Type B pancreatic cell (in vitro differentiated cells): ENCODE results near the gene WDR11. TPM values are rescaled to one million over a fixed set of nuclear protein-coding genes. Genes with fewer than 3 reads are reported as not detected.

Experiments
- DNase-seq: peaks from one replicate; pipeline ENCODE4 v3.0.0; 2021; ENCODE audit warnings: mixed read lengths; ENCODE audit not compliant: unreplicated experiment; ENCODE audit errors: extremely low spot score
- H3K27ac Mint-ChIP-seq: 2 replicates; pipeline ENCODE4 v1.8.0; 2021; ENCODE audit warnings: mild to moderate bottlenecking, mixed read lengths
- H3K27me3 Mint-ChIP-seq: 2 replicates; pipeline ENCODE4 v1.8.0; 2021; ENCODE audit warnings: mixed read lengths
- H3K36me3 Mint-ChIP-seq: 2 replicates; pipeline ENCODE4 v1.8.0; 2021; ENCODE audit warnings: mixed read lengths
- H3K4me1 Mint-ChIP-seq: one replicate; pipeline ENCODE4 v1.8.0; 2021; ENCODE audit warnings: mixed read lengths; ENCODE audit not compliant: unreplicated experiment
- H3K4me3 Mint-ChIP-seq: 2 replicates; pipeline ENCODE4 v1.8.0; 2021; ENCODE audit warnings: mild to moderate bottlenecking, mixed read lengths
- H3K9me3 Mint-ChIP-seq: 2 replicates; pipeline ENCODE4 v1.8.0; 2021; ENCODE audit warnings: mixed read lengths
- total RNA-seq: library from RNA; stranded (reverse); gene quantifications from 2 replicates; pipeline ENCODE4 v1.2.1, GENCODE V29; 2021; ENCODE audit warnings: low replicate concordance
- TF ChIP-seq, protein P1 (sequence below): fragments of 200-600 bp; sonication (generic); conservative IDR thresholded peaks from 2 replicates; pipeline ENCODE4 v1.5.0; 2021; ENCODE audit warnings: antibody characterized with exemption, mild to moderate bottlenecking

The WDR11 gene
- total RNA-seq, 1 donor from 2014 or later, result 65.5 TPM

DNA sequence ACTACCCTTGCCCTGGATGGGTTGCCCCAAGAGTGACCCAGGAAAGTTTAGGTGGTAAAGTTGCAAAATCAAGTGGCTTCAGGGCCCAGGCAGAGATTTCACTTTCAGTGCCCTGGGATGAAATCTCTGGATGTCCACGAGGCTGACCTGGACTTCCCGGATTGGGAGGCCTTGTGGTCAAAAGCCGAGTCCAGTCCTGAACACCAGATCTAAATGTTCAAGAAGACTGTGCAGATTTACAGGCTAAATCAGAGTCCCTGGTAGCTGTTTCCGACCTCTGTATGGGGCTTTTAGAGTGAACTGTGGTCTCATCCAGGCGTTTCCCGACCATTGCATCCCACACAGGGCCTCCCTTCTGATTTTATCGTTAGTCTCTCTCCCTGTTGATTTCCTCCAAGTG, 95.3 kb downstream of the WDR11 start:
- Mint-ChIP-seq H3K27me3 (peaks cover 7% of the 10 kb centered on the region), H3K27ac (no peak overlapping the region), H3K36me3 (peaks cover 4% of the 10 kb centered on the region), H3K9me3 (no peaks in the 10 kb centered on the region), H3K4me1 (peaks cover 25% of the 10 kb centered on the region), H3K4me3 (no peak overlapping the region)
- TF ChIP-seq, protein P1, sequence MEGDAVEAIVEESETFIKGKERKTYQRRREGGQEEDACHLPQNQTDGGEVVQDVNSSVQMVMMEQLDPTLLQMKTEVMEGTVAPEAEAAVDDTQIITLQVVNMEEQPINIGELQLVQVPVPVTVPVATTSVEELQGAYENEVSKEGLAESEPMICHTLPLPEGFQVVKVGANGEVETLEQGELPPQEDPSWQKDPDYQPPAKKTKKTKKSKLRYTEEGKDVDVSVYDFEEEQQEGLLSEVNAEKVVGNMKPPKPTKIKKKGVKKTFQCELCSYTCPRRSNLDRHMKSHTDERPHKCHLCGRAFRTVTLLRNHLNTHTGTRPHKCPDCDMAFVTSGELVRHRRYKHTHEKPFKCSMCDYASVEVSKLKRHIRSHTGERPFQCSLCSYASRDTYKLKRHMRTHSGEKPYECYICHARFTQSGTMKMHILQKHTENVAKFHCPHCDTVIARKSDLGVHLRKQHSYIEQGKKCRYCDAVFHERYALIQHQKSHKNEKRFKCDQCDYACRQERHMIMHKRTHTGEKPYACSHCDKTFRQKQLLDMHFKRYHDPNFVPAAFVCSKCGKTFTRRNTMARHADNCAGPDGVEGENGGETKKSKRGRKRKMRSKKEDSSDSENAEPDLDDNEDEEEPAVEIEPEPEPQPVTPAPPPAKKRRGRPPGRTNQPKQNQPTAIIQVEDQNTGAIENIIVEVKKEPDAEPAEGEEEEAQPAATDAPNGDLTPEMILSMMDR, result no peak
- DNase-seq, result no peak

DNA sequence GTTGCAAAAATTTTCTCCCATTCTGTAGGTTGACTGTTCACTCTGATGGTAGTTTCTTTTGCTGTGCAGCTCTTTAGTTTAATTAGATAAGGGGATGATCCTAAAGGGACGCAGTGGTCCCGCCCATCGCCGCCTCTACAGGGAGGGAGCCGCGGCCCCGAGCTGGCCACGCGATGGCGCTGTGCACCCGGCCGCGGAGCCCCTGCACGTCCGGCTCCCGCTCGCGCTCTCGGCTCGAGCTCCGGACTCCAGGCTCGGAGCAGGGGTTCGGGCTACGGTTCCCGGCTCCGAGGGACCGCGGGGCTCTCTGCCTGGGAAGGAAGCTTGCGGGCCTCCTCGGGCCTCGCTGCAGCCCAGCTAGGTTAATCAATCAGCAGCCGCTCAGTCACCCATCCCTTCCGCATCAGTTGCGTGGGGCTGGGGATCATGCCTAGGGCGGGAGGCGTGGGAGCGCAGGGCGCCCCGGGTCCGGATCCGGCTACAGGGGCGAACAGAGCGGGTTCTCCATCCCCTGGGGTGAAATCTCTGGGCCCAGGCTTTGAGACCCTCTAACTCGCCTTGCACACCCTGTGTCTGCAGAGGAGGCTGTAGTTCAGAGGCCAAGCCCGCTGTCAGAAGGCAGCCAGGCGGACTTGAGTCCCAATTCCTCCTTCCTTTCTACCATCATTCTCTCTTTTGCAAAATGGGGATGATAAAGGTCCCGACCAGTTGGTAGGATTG, 97.9 kb downstream of the WDR11 start:
- H3K4me1 Mint-ChIP-seq, result peaks cover 18% of the 10 kb centered on the region
- TF ChIP-seq, protein P1, result peak; percentile 98
- peaks cover 2% of the 10 kb centered on the region for H3K9me3 Mint-ChIP-seq
- H3K27me3 Mint-ChIP-seq, result peaks cover 4% of the 10 kb centered on the region
- DNase-seq, result peak; percentile 90
- H3K36me3 Mint-ChIP-seq, result peaks cover 13% of the 10 kb centered on the region
- peak overlapping the region; percentile 74 for H3K4me3 Mint-ChIP-seq
- peak overlapping the region; percentile 34 for H3K27ac Mint-ChIP-seq

DNA sequence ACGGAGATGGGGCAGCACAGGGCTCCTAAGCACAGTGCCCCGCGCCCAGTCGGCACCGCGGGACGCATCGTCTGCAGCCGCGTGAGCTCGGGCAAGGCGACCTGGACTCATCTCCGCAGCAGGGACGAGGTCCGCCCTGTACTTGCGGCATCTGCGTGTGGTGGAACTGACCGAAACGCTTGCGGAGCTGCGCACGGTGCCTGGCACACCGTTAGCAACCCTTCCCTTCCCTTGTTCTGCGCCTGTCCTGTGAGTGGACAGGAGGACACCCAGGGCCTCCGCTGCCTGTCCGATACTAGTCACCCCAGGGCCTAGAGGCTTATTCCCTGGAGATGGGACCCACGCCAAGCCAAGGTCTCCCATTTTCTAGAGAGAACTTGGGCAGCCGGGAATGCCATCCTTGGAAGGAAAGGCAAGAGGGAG, 98.5 kb downstream of the WDR11 start:
- TF ChIP-seq, protein P1, result no peak
- Mint-ChIP-seq H3K4me3 (peak overlapping the region; percentile 74), H3K36me3 (peaks cover 16% of the 10 kb centered on the region), H3K27ac (peak overlapping the region; percentile 22), H3K9me3 (peaks cover 7% of the 10 kb centered on the region), H3K4me1 (peaks cover 18% of the 10 kb centered on the region), H3K27me3 (peaks cover 4% of the 10 kb centered on the region)
- DNase-seq, result no peak

DNA sequence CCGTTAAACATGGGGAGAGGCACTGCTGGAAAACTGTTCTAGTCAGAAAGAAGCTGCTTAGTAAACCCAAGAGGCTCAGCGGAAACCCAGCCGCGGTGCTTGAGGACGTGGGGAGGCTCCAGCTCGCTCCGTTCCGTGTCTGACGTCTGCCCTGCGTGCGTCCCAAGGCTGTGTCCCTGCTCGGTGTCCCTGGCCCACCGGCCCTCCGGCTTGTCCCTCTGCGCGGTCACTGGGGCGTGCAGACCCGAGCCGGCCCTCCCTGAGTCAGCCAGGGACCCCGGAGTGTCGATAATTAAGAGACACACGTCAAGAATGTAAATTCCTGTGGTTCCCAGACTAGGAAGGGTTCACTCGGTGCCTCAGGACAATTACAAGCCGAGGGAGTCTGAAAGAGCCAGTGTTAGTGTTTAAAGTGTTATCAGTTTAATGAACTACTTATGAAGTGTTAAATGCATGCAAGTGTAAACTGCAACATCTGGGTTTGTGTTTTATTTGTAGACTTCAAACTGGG, 98.9 kb downstream of the WDR11 start:
- peaks cover 12% of the 10 kb centered on the region for H3K9me3 Mint-ChIP-seq
- peaks cover 17% of the 10 kb centered on the region for H3K4me1 Mint-ChIP-seq
- H3K4me3 Mint-ChIP-seq, result peak overlapping the region; percentile 74
- TF ChIP-seq, protein P1, result no peak
- H3K36me3 Mint-ChIP-seq, result peaks cover 16% of the 10 kb centered on the region
- H3K27me3 Mint-ChIP-seq, result peaks cover 4% of the 10 kb centered on the region
- H3K27ac Mint-ChIP-seq, result peak overlapping the region; percentile 22
- no peak for DNase-seq

DNA sequence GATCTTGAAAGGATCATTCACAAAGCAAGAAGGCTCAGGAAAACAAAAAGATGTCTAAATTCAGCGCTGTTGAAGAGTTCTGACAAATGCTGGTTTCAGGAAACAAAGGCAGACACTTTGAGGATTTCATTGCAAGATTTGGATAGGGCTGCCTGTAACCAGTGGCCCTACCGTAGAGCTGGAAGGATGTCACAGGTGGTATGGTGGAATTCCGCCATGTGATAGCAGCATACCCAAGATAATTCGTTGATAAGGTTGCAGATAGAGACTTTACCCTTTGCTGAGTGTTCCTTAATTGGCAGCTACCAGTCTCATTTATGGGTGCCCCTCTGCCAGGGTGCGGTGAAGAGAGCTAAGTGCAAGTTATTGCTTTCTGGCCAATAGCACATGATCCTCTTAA, 100.1 kb downstream of the WDR11 start:
- peaks cover 16% of the 10 kb centered on the region for H3K9me3 Mint-ChIP-seq
- H3K4me1 Mint-ChIP-seq, result peaks cover 6% of the 10 kb centered on the region
- no peak overlapping the region for H3K27ac Mint-ChIP-seq
- H3K36me3 Mint-ChIP-seq, result peaks cover 16% of the 10 kb centered on the region
- peaks cover 4% of the 10 kb centered on the region for H3K27me3 Mint-ChIP-seq
- no peak for DNase-seq
- TF ChIP-seq, protein P1, result no peak
- H3K4me3 Mint-ChIP-seq, result no peak overlapping the region
